Activated CD8-positive, alpha-beta memory T cell treated with anti-CD3 and anti-CD28 coated beads, Interleukin-2, amount 50 U/mL, for 24 hours (primary cell): ENCODE results near the gene PER2.
"Not testable (repeated sequence)": the region's sequence is repeated elsewhere in the genome, so short reads cannot be mapped to it uniquely, and the experiment has no call there.

ENCODE experiments used
- DNase-seq: peaks from one replicate; pipeline ENCODE4 v3.0.0-alpha.2; 2020; ENCODE audit errors: extremely low read depth

Gene PER2

DNA sequence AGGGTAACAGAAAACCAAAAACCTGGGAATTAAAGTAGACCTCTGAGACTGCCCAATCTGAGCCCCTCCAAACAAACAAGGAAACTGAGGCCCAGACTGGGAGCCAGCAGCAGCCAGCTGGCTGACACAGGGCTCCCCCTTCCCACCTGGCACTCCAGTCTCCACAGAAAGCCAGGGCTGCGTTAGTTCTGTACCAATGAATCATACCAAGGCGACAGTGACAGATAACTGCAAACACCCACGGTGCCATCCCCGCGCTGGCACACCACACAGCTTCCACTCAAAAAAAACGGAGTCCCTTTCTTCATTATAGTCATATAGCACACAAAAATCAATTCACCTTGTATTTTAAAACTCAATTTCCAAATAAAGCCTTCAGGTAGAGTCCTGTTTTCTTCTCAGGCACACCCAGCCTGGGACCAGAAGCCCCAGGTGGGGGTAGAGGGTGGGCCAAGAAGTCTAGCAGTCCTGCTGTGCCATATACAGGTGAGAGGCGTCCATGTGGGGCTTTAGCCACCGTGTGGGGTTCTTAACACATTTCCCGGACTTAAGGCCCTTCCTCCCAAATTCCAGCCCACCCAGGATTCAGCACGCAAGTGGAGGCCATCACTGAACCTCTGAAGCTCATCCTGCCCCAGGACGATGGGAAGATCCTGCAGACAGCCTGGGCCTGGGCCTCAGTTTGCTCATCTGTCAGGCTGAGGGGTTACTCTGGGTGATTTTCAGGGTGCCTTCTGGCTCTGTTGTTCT, 1.2 kb downstream of the PER2 start:
- no peak for DNase-seq

DNA sequence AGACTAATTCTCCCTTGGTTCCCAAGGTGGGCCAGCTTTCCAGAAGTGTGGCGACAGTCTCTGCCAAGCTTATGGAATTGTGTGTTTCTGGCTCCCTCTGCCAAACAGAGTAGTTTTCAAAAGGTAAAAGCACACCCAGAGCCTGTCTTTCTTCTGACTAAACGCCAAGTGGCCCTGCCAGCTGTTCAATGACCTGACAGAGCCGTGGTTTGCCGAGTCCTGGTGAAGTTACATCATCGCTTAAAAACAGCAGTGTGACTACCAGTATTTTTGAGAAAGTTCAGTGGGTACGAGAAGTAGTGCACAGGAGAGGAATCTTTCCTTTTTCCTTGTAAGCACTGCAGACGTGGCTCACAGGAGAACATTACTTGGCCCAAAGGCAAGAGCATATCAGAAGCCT, 1.9 kb downstream of the PER2 start:
- no peak for DNase-seq

DNA sequence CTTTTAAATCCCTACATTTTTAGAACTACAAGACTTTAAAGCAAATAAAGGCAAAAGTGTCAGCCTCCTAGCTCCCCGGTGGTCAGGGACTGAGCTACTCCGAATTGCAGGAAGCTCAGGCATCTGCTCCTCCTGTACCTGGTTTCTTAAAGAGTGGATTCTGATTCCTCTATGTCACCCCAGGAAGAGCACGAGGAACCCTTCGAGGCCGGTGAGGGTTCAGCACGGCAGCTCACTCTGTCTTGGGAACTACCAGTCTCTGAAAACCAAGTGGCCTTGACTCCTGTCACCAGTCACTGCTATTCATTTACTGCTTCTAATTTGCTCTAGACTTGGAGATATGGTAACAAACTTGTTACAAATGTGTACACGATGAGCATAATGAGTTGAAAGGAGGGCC, 2.3 kb downstream of the PER2 start:
- DNase-seq: no peak

DNA sequence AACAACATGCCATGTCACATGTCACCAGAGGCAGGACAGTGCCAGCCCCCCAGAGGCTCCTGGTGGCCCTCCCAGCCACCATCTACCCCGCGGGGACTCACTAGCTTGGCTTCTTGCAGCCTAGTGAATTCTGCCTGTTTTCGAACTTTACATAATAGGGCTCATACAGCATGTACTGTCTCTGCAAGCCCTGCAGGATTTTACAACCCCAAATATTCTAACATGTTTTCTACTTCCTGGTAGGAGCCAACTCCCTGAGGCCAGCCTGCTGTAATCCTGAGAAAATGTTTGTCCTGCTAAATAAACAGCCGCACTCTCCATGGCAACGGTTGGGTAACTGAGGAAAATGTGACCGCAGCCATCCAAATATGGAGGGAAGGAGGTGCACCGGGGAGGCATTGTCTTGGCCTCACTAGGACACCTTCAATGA, 2.7 kb downstream of the PER2 start:
- no peak for DNase-seq

DNA sequence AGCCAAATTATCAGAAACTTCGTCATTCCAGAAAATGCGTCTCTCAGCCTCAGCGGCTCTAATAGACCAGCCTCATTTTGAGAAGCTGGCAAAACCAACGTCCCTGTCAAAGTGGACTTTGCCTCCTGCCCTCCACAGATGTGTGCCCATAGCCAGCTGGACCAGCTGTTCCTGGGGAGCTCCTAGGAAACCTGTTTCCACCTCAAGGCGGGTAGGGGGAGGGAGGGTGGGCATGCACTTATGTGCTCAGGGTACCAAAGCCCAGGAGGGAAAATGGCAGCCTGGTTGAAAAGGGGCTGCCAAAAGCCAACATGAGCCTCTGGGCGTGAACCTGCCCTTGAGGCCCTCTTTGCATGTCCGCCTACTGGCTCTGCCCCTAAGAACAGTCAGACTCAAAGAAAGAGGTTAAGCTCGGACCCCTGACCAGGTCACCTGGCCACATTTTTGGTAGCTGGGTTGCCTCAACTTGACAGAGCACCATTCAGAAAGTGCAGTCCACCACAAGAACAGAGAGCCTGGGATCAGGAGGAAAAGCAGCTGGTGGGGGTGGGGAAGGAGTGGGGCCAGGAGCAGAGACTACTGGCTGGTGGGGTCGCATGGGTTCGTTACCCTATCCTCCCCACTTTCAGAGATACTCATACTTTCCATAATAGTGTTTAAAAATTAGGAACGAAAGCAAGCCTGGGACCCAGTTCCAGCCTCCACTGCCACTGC, 3.5 kb downstream of the PER2 start:
- DNase-seq: no peak

DNA sequence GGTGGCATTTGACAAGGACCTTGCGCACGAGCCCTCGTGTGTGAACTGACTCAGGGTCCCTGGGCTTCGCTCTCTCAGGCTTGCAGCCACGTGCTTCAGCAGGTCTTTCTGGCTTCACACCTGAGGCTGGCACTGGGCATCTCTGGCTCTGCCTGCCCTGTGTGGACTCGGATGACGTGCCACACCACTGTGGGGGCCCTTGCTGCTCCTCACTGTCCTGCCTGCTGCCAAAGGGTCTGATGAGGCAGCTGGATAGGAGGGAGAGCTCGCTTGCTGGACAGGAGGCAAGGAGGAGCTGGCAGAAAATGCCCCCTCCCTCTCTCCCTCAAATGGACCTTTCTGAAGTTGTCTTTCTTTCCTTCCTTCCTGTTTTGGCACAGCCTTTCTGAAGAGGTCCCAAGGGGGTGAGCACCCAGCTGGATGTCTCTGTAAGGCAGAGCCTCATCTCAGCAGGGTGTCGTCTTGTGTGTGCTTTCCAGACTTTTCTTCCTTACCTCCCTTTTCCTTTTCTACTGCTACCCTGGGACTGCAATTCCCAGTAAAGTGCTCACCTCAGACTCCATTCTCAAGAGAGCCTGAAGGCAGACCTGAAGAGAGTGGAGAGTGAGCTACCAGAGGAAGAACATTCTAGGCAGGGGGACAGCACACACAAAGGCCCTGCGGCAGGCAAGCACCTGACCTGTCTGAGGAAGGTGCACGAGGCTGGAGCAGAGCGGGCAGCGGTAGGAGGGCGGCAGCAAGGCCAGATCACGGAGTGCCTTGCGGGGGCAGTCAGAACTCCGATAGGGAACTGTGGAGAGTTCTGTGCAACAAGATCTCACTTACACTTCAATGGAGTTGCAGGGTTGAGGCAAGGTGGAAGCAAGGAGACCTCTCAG, 5.3 kb downstream of the PER2 start:
- no peak for DNase-seq

DNA sequence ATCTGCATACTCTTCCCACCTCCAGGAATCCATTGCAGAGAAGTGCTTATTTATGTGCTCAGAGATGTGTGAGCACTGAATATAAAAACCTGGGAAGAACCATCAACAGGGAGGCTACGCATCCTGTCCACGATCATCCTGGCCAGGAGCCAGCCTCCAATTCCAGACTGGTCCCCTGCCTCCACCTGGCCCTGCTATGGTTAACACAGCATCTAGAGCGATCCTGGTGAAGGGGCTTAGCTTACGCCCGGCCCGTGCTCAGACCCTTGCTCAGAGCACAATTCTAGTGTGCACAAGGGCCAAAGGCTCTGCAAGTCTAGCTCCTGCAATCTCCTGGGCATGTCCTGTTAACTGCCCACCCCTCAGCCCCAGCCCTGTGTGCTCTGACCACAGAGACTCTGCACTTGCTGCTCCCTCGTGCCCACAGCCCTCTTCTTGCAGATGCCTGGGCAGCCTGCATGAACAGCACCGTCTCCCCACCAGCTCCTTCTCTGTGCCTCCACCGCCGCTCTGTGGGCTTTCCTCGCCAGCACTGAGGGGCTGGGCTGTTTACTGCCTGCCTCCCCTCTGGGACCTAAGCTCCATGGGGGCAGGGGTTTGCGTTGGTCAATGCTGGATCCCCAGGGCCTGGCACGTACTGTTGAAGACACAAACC, 6.5 kb downstream of the PER2 start:
- DNase-seq: no peak

DNA sequence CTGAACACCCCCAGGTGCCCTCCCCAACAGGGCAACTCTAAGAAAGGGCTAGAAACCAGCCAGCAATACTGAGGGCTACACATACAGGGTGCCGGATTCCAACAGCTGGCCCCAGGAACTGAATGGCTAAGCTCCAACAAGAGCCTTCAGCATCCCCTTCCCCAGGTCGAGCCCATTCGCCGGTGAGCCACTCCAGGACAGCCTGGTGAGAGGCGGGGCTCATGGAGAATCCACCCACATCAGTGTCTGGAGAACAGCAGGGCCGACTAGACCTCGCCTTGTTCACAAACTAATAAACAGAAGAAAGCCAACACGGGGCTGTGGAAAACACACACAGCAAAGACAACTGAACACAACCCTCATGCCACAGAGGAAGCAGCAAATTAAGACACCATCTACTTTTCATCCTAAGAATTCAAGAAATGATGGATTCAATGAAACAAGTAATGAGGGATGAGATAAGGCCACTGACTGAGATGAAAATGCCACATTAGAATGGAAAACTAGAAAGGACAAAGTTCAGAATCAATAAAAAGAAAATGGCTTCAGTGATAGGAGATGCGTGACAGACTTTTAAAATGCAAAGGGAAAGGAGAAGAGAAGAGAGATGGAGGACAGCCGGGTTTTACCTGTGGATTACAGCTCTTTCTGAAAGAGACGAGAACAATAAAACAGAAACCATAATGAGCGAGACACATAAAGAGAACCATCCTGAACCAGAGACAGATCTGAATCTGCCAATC, 8.2 kb downstream of the PER2 start:
- no peak for DNase-seq

DNA sequence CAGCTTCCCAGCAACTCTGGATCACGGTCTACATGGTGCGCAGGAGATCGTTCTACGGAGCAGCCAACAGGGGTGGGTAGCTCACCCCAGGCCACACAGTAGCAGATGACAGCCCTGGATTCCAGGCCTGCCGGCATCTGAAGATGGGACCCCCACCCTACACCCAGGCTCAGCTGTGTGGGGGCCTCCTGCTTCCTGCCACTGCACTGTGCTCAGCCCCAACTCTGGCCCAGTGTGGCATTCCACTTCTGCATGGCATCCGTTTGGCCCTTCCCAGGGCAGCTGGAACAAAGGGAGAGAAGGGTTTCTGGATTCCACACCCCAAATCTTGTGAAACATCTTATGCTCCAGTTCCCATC, 9.1 kb downstream of the PER2 start:
- DNase-seq: no peak

DNA sequence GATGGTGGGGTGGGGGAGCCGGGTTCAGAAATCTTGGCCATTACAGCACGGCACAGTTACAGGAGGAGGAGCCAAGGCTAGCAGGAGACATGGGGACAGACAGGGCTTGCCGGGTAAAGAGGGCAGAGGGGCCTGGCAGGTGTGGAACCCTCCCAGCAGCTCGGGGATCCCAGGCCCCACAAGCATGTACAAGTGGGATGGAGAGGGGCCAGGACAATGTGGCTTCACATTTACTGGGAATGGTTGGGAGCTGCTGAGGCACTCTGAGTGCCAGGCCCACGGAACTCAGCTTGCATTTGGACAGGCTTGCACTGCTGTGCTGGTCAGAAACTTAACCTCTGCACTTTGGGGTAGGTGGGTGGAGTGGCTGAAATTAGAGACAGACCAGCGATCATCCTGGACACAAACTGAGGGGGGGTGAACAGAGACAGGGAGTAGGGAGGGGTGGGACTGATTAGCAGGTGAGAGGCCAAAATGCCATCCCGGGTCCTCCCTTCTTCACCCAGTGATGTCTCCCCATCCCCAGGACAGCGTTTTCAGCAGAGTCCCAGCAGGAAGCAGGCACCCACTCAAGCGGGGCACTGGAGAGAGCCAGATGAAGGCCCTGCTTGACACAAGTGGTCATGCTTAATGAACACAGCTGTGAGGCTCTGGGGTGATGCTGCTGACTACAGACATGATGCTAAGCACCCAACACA, 9.6 kb downstream of the PER2 start:
- DNase-seq: no peak

DNA sequence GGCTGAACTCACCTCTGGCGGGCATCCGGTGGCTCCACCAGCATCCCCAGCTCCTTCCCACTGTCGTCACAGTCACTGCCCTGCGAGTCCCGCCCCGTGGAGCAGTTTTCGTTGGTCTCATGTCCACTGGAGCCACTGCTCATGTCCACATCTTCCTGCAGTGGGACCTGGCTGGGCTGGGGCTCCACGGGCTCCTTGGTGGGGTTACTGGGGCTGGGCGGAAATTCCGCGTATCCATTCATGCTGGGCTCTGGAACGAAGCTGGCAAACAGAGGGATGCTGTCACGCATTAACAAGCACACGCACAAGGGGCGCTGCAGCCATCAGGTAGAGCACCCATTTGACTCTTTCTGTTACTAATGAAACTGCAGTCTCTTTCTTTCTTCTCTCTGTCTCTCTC, 10.7 kb downstream of the PER2 start:
- no peak for DNase-seq

DNA sequence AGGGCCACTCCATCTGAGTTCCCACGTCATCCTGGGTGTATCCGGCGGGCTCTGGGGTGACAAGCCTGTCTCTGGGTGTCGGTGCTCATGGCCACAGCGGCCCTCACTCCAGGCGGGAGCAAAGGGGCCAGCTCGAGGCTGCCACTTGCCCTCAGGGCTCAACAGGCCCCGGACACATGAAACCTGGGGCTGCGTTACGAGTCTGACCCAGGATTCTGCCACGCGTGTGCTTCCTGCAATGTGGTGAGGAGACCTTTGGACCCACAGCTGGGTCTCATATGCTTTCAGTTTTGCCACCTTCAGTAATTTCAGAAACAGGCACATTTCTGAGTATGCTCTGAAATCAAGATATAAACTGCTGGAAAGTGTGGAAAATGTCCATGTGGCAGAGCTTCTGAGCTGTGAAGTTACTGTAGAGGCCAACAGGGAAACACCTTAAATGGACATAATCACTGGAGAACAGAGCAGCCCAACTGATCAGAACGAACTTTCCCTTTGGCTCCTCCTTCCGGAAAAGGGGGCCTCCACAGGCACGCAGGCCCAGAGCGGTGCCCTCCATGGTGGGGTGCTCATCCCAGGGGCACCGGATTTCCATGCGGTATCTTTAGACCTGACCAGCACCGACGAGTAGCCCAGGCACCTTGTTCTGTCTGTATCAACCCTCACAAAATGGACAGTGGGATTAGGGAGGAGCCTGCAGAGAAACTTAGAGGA, 14.1 kb downstream of the PER2 start:
- no peak for DNase-seq

DNA sequence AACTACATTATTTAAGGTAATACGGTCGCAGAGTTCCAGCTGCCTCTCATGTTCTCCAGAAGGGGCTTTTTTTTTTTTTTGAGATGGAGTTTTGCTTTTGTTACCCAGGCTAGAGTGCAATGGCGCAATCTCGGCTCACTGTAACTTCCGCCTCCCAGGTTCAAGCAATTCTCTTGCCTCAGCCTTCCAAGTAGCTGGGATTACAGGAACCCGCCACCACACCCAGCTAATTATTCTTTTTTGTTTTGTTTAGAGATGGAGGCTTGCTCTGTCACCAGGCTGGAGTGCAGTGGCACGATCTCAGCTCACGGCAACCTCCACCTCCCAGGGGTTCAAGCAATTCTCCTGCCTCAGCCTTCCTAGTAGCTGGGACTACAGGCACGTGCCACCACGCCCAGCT, 15.0 kb downstream of the PER2 start:
- not testable (repeated sequence) for DNase-seq

DNA sequence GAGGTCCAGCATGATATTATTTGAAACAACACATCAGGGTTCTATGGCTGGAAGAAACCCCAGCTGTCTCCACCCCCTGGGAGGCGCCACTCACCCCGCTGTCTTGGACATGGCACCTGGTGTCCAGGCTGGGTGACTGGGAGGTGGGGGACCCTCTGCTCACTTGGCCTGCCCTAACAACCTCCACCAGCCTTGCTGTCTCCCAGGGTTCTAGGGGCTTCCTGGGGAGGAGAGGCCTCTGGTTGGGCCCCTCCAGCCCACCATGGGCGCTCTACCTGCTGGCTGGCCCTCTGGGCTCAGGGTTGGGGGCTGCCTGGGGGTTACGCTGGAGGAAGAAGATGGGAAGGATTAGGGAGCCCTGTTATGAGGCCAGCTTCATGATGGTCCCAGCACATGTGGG, 16.3 kb downstream of the PER2 start:
- no peak for DNase-seq

DNA sequence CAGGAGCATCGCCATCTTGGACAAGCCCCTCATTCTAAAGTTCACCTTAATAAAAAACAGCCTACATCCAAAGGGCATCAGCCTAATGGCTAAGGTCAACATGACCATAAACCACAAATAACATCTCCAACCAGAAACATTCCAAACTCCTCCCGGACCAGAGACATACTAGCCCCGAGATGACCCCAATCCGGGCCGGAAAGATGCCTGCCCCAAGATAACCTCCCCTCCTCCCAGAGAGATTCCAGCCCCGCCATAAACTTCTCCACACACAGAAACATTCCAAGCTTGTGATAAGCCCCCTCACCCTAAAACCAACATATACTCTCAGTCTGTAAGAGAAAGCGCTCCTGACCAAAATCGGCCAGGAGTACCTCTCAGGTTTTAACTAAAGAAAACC, 16.7 kb downstream of the PER2 start:
- not testable (repeated sequence) for DNase-seq

DNA sequence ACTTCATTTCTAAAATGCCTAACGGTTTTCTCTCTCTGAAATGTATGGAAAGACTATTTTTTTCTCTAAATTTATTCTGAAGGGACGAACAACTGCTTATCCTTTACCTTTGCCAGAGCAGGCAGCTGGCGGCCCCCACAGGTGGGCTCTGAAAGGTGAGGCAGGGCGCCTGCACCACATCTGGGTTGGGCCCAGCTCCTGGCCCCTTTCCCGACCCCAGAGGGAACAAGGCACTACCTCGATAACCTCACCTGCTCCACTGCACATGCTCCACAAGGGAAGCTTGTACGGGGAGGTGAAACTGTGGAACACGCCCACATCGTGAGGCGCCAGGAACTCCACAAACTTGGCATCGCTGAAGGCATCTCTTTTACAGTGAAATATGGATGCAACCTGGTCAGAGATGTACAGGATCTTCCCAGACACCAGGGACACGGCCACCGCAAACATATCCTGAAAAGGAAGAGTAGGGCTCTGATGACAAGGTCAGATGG, 17.3 kb downstream of the PER2 start:
- DNase-seq: no peak

DNA sequence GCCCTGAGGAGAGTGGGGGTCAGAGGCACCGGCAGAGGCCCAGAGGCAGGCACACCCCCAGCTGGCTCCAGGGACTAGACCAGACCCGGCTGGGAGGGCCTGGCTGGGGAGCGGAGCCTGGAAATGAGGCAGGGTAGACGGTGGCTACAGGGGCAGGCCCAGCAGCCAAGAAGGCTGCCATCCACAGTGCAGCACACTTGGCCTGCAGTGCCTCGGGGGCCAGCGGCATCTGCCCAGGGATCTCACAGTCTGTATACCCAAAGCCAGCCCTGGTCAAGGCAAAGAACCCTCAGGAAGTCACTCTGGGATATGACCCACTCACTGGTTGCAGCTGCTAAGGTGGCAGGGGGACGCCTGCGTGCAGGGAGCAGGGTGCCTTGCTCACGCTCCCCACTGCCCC, 17.8 kb downstream of the PER2 start:
- DNase-seq: no peak

DNA sequence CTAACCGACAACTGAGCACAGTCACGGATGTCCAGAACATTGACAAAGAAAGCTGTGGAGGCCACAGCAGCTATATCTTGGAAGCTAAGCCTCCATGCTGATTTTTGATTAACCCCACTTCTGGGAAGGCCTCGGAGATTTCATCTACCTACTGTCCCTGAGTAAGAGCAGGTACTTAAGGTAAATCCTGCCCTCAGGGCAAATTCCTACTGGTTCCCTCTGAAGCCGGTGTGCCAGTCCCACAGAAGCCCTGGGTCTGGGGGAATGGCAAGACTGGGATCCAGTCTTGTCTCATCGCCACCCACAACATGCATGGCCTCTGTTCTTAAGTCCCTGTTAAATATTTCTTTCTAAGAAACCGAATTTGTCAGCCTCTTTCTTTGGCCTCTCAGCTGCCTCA, 18.7 kb downstream of the PER2 start:
- no peak for DNase-seq

DNA sequence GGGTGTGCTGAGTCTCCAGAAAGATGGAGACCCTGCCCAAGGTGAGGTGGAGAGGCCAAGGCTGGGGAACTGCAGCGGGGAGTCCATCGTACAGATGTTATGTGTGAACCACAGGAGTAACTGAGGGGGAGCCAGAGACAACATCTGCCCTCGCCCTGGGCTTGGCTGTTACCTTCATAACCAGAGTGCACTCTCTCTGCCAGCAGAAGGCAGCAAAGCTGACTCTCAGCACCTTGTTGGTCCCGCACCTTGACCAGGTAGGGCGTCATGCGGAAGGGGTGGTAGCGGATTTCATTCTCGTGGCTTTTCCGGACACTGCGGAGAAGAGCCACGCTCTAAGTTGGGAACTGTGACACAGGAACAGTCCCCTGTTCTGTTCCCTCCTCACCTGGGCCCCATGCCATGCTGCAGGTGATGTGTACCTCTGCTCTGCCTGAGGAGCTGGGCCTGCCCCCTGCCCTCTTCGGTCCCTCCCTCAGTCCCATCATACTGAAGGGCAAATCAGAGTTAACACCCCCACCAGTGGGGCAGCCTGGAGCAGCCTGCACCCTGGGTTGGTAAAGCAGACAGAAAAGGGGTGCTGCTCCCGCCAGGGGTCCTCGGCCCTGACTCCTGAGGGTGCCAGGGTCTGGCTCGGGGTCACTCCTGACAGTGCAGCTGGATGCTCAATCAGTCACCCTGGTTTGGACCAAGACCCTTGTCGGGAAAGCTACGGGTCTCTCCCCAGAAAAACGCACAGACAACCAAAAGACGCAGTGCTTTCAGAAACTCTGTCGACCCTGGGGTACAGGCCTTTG, 20.3 kb downstream of the PER2 start:
- no peak for DNase-seq
